A549 (cell line): ENCODE data around the gene SELENOO. TPM values are rescaled to one million over a fixed set of nuclear protein-coding genes. Genes with fewer than 3 reads are reported as not detected.

Experiments used
- ATAC-seq, 2 experiments: fragments of 200-7000 bp in 1 of 2; fragments of >200 bp in 1 of 2; cut with Nextera tagmentation in 1 of 2; cut with Tn5 transposase in 1 of 2; 3 replicates each; pipeline versions ENCODE4 v1.8.0 to v1.9.1; 2018 to 2020; ENCODE audit warnings: mild to moderate bottlenecking in 1 of 2, moderate library complexity in 1 of 2
- CTCF ChIA-PET: fragments of 300-600 bp; sonication (Branson Sonifier 250); formaldehyde crosslinking; extraction: SDS; loops from one replicate; lab custom pipeline; 2021; ENCODE audit warnings: antibody characterized with exemption, inconsistent platforms; lab: Yijun Ruan, JAX
- POLR2A ChIA-PET: fragments of 350-600 bp; formaldehyde crosslinking; extraction: SDS; loops from one replicate; lab custom pipeline; 2021; ENCODE audit warnings: antibody characterized with exemption, inconsistent platforms; lab: Yijun Ruan, JAX
- DNase-seq, 2 experiments: peaks; one replicate each; pipeline versions ENCODE4 v3.0.0 to v3.0.0-alpha.2; 2011 to 2016; ENCODE audit warnings: low read depth in 1 of 2, low spot score in 1 of 2
- FAIRE-seq: peaks from 2 replicates; lab custom pipeline; 2011; peaks lifted over from hg19 to GRCh38; lab: Jason Lieb, UNC
- H3K27ac ChIP-seq, 2 experiments: fragments of >200 bp; sonication (Bioruptor Twin); formaldehyde crosslinking; 3 replicates each; pipeline ENCODE4 v1.5.1; 2016 to 2017
- H3K4me1 ChIP-seq: fragments of >200 bp; sonication (Bioruptor Twin); formaldehyde crosslinking; 3 replicates; pipeline ENCODE4 v1.6.1; 2016
- H3K4me2 ChIP-seq: fragments of >200 bp; sonication (Bioruptor Twin); formaldehyde crosslinking; 3 replicates; pipeline ENCODE4 v1.6.1; 2016
- H3K4me3 ChIP-seq: fragments of >200 bp; sonication (Bioruptor Twin); formaldehyde crosslinking; 3 replicates; pipeline ENCODE4 v1.5.1; 2016
- H3K9me3 ChIP-seq: fragments of >200 bp; sonication (Bioruptor Twin); formaldehyde crosslinking; 3 replicates; pipeline ENCODE4 v1.6.1; 2016
- BHLHE40 ChIP-seq: IDR thresholded peaks from 2 replicates; pipeline ENCODE4 v1.6.1; 2012; ENCODE audit warnings: low read depth, low read length, inconsistent platforms
- CBX2 ChIP-seq: fragments of 200-600 bp; sonication (generic); IDR thresholded peaks from 2 replicates; pipeline ENCODE4 v1.6.1; 2016; ENCODE audit warnings: low read depth, mild to moderate bottlenecking, borderline replicate concordance
- CBX8 ChIP-seq: fragments of 200-600 bp; sonication (generic); IDR thresholded peaks from 2 replicates; pipeline ENCODE4 v1.6.1; 2016
- CEBPB ChIP-seq, 2 experiments: fragments of >200 bp in 1 of 2; sonication (Bioruptor Twin) in 1 of 2; formaldehyde crosslinking in 1 of 2; IDR thresholded peaks; 2 replicates each; pipeline ENCODE4 v1.6.1; 2012 to 2016
- CHD4 ChIP-seq: fragments of 200-600 bp; sonication (generic); IDR thresholded peaks from 2 replicates; pipeline ENCODE4 v1.6.1; 2016; ENCODE audit warnings: antibody characterized with exemption, mild to moderate bottlenecking, borderline replicate concordance
- E2F6 ChIP-seq: IDR thresholded peaks from 2 replicates; pipeline ENCODE4 v1.6.1; 2012; ENCODE audit warnings: low read depth, borderline replicate concordance
- FOSB ChIP-seq: fragments of 250-450 bp; sonication (Bioruptor Pico); IDR thresholded peaks from 2 replicates; pipeline ENCODE4 v1.5.0; 2020; ENCODE audit warnings: mild to moderate bottlenecking, moderate library complexity
- GATA3 ChIP-seq: IDR thresholded peaks from 2 replicates; pipeline ENCODE4 v1.6.1; 2012; ENCODE audit warnings: borderline replicate concordance
- HDAC2 ChIP-seq: fragments of 200-600 bp; sonication (generic); IDR thresholded peaks from 2 replicates; pipeline ENCODE4 v1.6.1; 2016
- JUN ChIP-seq, 2 experiments: fragments of >200 bp; sonication (Bioruptor Twin); formaldehyde crosslinking; IDR thresholded peaks; 2 replicates in 1 of 2; 3 replicates in 1 of 2; pipeline ENCODE4 v1.6.1; 2016 to 2017
- JUNB ChIP-seq: fragments of >200 bp; sonication (Bioruptor Twin); formaldehyde crosslinking; IDR thresholded peaks from 2 replicates; pipeline ENCODE4 v1.6.1; 2016
- KDM5A ChIP-seq: fragments of 200-600 bp; sonication (generic); IDR thresholded peaks from 2 replicates; pipeline ENCODE4 v1.6.1; 2016; ENCODE audit warnings: antibody characterized with exemption, mild to moderate bottlenecking
- MAFK ChIP-seq: fragments of 450-650 bp; IDR thresholded peaks from 2 replicates; pipeline ENCODE4 v1.6.1; 2014; ENCODE audit not compliant: partially characterized antibody
- MAX ChIP-seq: IDR thresholded peaks from 2 replicates; pipeline ENCODE4 v1.6.1; 2012
- MYC ChIP-seq: IDR thresholded peaks from 2 replicates; pipeline ENCODE4 v1.6.1; 2012; ENCODE audit warnings: mild to moderate bottlenecking, inconsistent platforms, low read length, improper control_type of control experiment, borderline replicate concordance
- NFE2L2 ChIP-seq: fragments of 150-350 bp; conservative IDR thresholded peaks from 2 replicates; pipeline ENCODE4 v1.6.1; 2014; ENCODE audit warnings: low read length
- NPAS2 ChIP-seq: fragments of 250-450 bp; sonication (Bioruptor Pico); IDR thresholded peaks from 2 replicates; pipeline ENCODE4 v1.8.0; 2022; ENCODE audit warnings: mild to moderate bottlenecking, moderate library complexity, borderline replicate concordance
- NR3C1 ChIP-seq: fragments of >200 bp; sonication (Bioruptor Twin); formaldehyde crosslinking; IDR thresholded peaks from 3 replicates; pipeline ENCODE4 v1.6.1; 2017
- PHF8 ChIP-seq: fragments of 200-600 bp; sonication (generic); IDR thresholded peaks from 2 replicates; pipeline ENCODE4 v1.6.1; 2016; ENCODE audit warnings: low read depth, mild to moderate bottlenecking, antibody characterized with exemption, moderate library complexity, borderline replicate concordance
- POLR2AphosphoS2 ChIP-seq: conservative IDR thresholded peaks from 2 replicates; pipeline ENCODE4 v1.6.1; 2012; ENCODE audit warnings: low read length, improper control_type of control experiment, inconsistent platforms
- RAD21 ChIP-seq, 2 experiments: fragments of >200 bp in 1 of 2; sonication (Bioruptor Twin) in 1 of 2; formaldehyde crosslinking in 1 of 2; IDR thresholded peaks in 1 of 2; conservative IDR thresholded peaks in 1 of 2; 2 replicates in 1 of 2; 3 replicates in 1 of 2; pipeline ENCODE4 v1.6.1; 2012 to 2018; ENCODE audit warnings: inconsistent platforms in 1 of 2
- RARB ChIP-seq: fragments of 250-450 bp; sonication (Bioruptor Pico); IDR thresholded peaks from 2 replicates; pipeline ENCODE4 v1.8.0; 2021; ENCODE audit warnings: mild to moderate bottlenecking, moderate library complexity
- SMC3 ChIP-seq: fragments of >200 bp; sonication (Bioruptor Twin); formaldehyde crosslinking; IDR thresholded peaks from 3 replicates; pipeline ENCODE4 v1.6.1; 2018; ENCODE audit warnings: inconsistent platforms
- TFCP2L1 ChIP-seq: fragments of 250-450 bp; sonication (Bioruptor Pico); IDR thresholded peaks from 2 replicates; pipeline ENCODE4 v1.5.0; 2021; ENCODE audit warnings: mild to moderate bottlenecking
- USF2 ChIP-seq: fragments of 450-650 bp; IDR thresholded peaks from 2 replicates; pipeline ENCODE4 v1.6.1; 2014; ENCODE audit warnings: antibody characterized with exemption
- ZFP36 ChIP-seq: fragments of 450-650 bp; IDR thresholded peaks from 2 replicates; pipeline ENCODE4 v1.6.1; 2014; ENCODE audit warnings: borderline replicate concordance; ENCODE audit not compliant: partially characterized antibody
- ZNF302 ChIP-seq: fragments of 250-450 bp; sonication (Bioruptor Pico); IDR thresholded peaks from 2 replicates; pipeline ENCODE4 v1.9.0; 2021; ENCODE audit warnings: inconsistent platforms, mild to moderate bottlenecking, moderate library complexity
- WGBS: methylation state at CpG from one replicate; pipeline ENCODE4 v1.1.6; 2017; ENCODE audit errors: missing lambda C conversion rate; 5-methylcytosine and 5-hydroxymethylcytosine counted together
- polyA plus RNA-seq, 4 experiments: library from polyadenylated mRNA; depleted of rRNA in 3 of 4; stranded (reverse); fragments of >200 nt; fragmentation: RNase III in 1 of 4; extraction: RNeasy Plus Mini Kit Qiagen cat#74134 plus additional on column Dnase treatment in 1 of 4; gene quantifications; 2 replicates in 3 of 4; 3 replicates in 1 of 4; pipeline ENCODE4 v1.2.3, GENCODE V29; 2011 to 2017
- TF ChIP-seq, protein P1 (sequence below): fragments of >200 bp; sonication (Bioruptor Twin); formaldehyde crosslinking; IDR thresholded peaks from 3 replicates; pipeline ENCODE4 v1.5.1; 2016
- TF ChIP-seq, protein P2 (sequence below): fragments of 150-350 bp; IDR thresholded peaks from 2 replicates; pipeline ENCODE4 v1.6.1; 2014; ENCODE audit warnings: low read depth, mild to moderate bottlenecking, low read length
- TF ChIP-seq, protein P3 (sequence below): fragments of >200 bp; sonication (Bioruptor Twin); formaldehyde crosslinking; IDR thresholded peaks from 2 replicates; pipeline ENCODE4 v1.6.1; 2016

SELENOO gene
- polyA plus RNA-seq, 2 of the 4 experiments (the other 2 are of a cell fraction) = 7.8 to 14.7 TPM

DNA sequence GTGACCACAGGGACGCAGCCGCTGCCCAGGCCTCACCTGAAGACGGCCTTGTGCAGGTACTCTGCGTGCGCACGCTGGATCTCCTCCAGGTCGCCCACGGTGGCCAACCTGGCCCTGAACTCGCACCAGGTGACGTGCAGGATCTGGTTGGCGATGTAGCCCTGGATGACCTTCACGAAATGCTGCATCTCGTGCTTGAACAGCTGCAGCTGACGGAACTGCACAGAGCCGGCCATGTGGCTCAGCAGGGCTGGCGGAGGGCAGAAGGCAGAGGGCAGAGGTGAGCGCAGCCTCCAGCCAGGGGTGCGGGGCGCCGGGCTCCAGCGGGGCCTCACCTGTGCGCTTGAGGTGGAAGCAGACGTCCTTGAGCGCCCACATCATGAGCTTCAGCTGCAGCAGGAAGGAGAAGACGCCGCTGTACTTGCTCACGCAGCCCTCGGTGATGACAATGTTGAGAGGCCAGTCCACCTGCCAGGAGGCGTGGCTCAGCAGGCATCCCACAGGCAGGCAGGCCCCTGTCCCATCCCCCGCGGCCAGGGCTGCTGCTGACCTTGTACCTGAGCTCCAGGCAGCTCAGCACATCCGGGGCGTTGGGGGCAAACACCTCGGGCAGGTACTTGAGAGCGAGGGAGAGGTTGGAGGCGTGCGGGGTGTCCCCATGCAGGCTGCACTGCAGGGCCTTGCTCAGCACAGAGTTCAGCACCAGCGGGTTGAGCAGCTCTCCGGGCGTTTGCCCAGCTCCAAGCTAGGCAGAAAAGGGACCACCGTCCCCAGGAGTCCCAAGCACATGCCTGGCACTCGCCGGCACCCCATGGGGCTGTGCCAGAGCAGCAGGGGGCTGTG is 17.6 kb downstream of the SELENOO start:
- no peak for DNase-seq
- 95% methylated on average over 15 of the region's 43 CpGs for WGBS
- Histone ChIP-seq H3K27ac (no peak overlapping the region), H3K4me3 (no peak overlapping the region), H3K4me1 (no peaks in the 10 kb centered on the region), H3K9me3 (no peaks in the 10 kb centered on the region), H3K4me2 (no peak overlapping the region)
- no peak for FAIRE-seq
- TF ChIP-seq MAFK (no peak), KDM5A (no peak), NR3C1 (no peak), ZNF302 (CRISPR knock-in tag) (no peak), JUN (IDR thresholded peaks at IDR 0.05) (no peak), RARB (no peak), BHLHE40 (no peak), NPAS2 (CRISPR knock-in tag) (no peak), ZFP36 (no peak), RAD21 (conservative IDR thresholded peaks at IDR 0.05 in 1 of 2, IDR thresholded peaks at IDR 0.05 in 1 of 2) (no peak), E2F6 (no peak), FOSB (CRISPR knock-in tag) (no peak)
- TF ChIP-seq, protein P1, sequence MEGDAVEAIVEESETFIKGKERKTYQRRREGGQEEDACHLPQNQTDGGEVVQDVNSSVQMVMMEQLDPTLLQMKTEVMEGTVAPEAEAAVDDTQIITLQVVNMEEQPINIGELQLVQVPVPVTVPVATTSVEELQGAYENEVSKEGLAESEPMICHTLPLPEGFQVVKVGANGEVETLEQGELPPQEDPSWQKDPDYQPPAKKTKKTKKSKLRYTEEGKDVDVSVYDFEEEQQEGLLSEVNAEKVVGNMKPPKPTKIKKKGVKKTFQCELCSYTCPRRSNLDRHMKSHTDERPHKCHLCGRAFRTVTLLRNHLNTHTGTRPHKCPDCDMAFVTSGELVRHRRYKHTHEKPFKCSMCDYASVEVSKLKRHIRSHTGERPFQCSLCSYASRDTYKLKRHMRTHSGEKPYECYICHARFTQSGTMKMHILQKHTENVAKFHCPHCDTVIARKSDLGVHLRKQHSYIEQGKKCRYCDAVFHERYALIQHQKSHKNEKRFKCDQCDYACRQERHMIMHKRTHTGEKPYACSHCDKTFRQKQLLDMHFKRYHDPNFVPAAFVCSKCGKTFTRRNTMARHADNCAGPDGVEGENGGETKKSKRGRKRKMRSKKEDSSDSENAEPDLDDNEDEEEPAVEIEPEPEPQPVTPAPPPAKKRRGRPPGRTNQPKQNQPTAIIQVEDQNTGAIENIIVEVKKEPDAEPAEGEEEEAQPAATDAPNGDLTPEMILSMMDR = no peak
- TF ChIP-seq, protein P2, sequence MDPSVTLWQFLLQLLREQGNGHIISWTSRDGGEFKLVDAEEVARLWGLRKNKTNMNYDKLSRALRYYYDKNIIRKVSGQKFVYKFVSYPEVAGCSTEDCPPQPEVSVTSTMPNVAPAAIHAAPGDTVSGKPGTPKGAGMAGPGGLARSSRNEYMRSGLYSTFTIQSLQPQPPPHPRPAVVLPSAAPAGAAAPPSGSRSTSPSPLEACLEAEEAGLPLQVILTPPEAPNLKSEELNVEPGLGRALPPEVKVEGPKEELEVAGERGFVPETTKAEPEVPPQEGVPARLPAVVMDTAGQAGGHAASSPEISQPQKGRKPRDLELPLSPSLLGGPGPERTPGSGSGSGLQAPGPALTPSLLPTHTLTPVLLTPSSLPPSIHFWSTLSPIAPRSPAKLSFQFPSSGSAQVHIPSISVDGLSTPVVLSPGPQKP = no peak
- TF ChIP-seq, protein P3, sequence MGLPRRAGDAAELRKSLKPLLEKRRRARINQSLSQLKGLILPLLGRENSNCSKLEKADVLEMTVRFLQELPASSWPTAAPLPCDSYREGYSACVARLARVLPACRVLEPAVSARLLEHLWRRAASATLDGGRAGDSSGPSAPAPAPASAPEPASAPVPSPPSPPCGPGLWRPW = no peak
- POLR2A ChIA-PET = no interaction called here
- ATAC-seq = no peak
- CTCF ChIA-PET = interaction anchor here (0.9 to 1.1 kb wide), 4 partner anchors 69 to 288 kb away, joined by 3 to 4 read pairs (median 3); no protein-coding TSS in a partner anchor

DNA sequence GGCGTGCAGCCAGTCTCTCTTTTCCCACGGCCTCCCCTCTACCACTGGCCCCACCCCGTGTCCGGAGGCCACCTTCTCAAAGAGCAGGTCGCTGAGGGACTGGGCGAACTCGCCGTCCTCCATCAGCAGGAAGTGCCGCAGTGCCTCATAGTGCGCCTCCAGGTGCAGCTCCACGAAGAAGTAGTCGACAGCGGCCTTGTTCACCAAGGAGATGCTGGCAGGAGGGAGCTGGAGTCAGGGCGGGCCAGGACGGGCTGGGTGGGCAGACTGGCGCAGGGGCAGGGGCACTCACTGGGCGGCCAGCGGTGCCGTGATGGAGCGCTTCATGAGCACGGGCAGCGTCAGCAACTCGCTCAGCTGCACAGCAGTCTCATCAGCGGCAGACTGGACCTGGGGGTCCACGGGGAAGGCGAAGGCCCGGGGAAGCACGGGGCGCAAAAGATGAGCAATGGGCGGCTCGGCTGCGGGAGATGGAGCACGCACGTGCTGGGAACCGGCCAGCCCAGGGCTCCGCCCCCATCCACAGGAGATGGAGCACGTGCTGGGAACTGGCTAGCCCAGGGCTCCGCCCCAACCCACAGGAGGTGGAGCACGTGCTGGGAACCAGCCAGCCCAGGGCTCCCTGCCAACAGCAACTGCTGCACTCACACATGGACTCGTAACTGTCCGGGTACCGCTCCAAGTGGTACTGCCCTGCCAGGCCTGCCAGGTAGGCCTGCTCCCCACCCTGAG is 18.4 kb downstream of the SELENOO start:
- peak in 1 of 2 experiments; percentile 53; a peak in 4 of 6 replicates for ATAC-seq
- Histone ChIP-seq H3K4me3 (no peak overlapping the region), H3K27ac (no peak overlapping the region), H3K4me1 (no peaks in the 10 kb centered on the region), H3K4me2 (no peak overlapping the region), H3K9me3 (no peaks in the 10 kb centered on the region)
- ChIA-PET CTCF (interaction anchor here (0.9 to 1.1 kb wide), 3 partner anchors 70 to 289 kb away, joined by 3 to 4 read pairs (median 3); no protein-coding TSS in a partner anchor), POLR2A (no interaction called here)
- 89% methylated on average over 28 of the region's 42 CpGs for WGBS
- TF ChIP-seq NR3C1 (no peak), CEBPB (IDR thresholded peaks at IDR 0.05) (no peak), FOSB (CRISPR knock-in tag) (no peak), CHD4 (no peak), SMC3 (no peak), MAX (no peak), RAD21 (conservative IDR thresholded peaks at IDR 0.05 in 1 of 2, IDR thresholded peaks at IDR 0.05 in 1 of 2) (no peak), USF2 (no peak), CBX8 (no peak), GATA3 (no peak), JUNB (no peak), HDAC2 (no peak), CBX2 (no peak), NFE2L2 (no peak), PHF8 (no peak), POLR2AphosphoS2 (no peak), MYC (no peak), TFCP2L1 (CRISPR knock-in tag) (no peak), RARB (no peak)
- FAIRE-seq = no peak
- peak in 1 of 2 experiments; percentile 42 for DNase-seq
